Measurements from ENCODE around the gene TLK1. TPM values are rescaled to one million over a fixed set of nuclear protein-coding genes. Genes with fewer than 3 reads are reported as not detected.

Gene TLK1
- polyA plus RNA-seq, 1 of the 3 experiments (the other 2 are of a cell fraction) = 4.8 TPM

DNA sequence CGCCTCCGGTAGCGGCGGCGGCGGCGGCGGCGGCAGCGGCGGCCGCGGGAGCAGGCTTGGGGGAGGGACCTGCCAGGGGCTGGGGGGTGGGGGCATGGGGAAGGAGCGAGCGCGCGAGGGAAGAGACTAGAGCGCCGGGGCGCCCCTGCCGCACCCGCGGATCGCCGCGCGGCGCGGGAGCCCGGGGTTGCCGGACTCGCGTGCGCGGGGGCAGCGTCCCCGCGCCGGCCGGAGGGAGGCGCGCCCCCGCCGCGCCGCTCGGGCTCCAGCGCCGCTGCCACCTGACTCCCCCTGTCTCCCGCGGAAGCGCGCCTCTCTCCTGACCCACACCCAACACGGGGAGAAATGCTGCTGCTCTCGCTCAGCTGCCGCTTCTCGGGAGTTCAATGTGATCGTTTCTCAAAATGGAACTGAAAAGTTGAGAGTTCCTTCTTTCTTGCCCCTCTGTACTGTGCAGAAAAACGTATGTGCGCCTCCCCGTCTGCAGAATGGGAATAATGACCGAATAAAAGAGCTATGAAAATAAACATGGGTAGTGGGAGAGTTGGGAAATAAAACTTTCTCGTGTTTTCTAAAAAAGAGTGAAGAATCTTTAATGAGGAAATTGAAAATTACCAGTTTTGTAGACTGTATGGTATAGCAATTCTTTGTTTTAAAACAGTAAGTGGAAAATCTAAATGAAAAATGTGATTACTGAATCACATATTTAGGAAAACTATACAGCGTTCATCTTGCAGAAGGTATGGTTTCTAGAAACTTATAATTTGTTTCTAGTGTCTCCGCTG lies 455 bp upstream of the TLK1 start:
- Histone ChIP-seq H3K4me3 (ENCODE audit: low read depth in 2 of 2, low read length in 1 of 2) (peak overlapping the region; percentile 90 to 99), H3K9me3 (no peaks in the 10 kb centered on the region), H3K4me1 (ENCODE audit: control insufficient read depth in 1 of 2, insufficient read depth in 2 of 2, low read depth in 1 of 2, low read length in 1 of 2) (peaks cover 4 to 18% of the 10 kb centered on the region in 2 experiments; a peak in 2 of 4 replicates), H3K9ac (peak overlapping the region; percentile 98; the same call in 1 of the 2 replicates), H3K27ac (ENCODE audit: low read depth in 2 of 2, low read length in 1 of 2) (peak overlapping the region; percentile 90 to 91), H2AFZ (ENCODE audit: low read depth) (peak overlapping the region; percentile 96), H3K4me2 (peak overlapping the region; percentile 91), H4K20me1 (ENCODE audit: insufficient read depth) (peaks cover 29% of the 10 kb centered on the region), H3K27me3 (ENCODE audit: insufficient read depth) (no peaks in the 10 kb centered on the region), H3K36me3 (replicated peaks in 1 of 2; ENCODE audit: control insufficient read depth in 1 of 2, insufficient read depth in 2 of 2, low read length in 1 of 2) (no peaks in the 10 kb centered on the region), H3K79me2 (ENCODE audit: insufficient read depth) (peaks cover 37% of the 10 kb centered on the region), H3K9me2 (no peaks in the 10 kb centered on the region), H3F3A (replicated peaks; ENCODE audit: insufficient read depth) (peaks cover 22% of the 10 kb centered on the region)
- 5% methylated on average over 15 of the region's 65 CpGs for WGBS (ENCODE audit: low lambda C conversion rate)
- DNase-seq = peak; percentile 92
- ChIA-PET CTCF (interaction anchor here (0.7 to 6.7 kb wide), 5 partner anchors 9 to 255 kb away, joined by 3 to 46 read pairs (median 6); partner anchors contain the start of gene GORASP2), POLR2A (interaction anchor here (1.1 to 1.8 kb wide), 2 partner anchors 188 to 255 kb away, joined by 5 read pairs; no protein-coding TSS in a partner anchor)
- TF ChIP-seq GATA2 (CRISPR knock-in tag; IDR thresholded peaks at IDR 0.05) = no peak
- TF ChIP-seq NFIC (IDR thresholded peaks at IDR 0.05; ENCODE audit: borderline replicate concordance) = no peak
- TF ChIP-seq MEF2A (IDR thresholded peaks at IDR 0.05; ENCODE audit: borderline replicate concordance, low read depth) = no peak
- no peak for TF ChIP-seq SIN3A (IDR thresholded peaks at IDR 0.05; ENCODE audit: borderline replicate concordance, low read depth, low read length)
- no peak for TF ChIP-seq JUND (IDR thresholded peaks at IDR 0.05)
- no peak; the same call in 1 of the 2 replicates for TF ChIP-seq RCOR1 (IDR thresholded peaks at IDR 0.05; ENCODE audit: low read length)
- no peak for TF ChIP-seq TCF12 (IDR thresholded peaks at IDR 0.05)
- TF ChIP-seq MXI1 (IDR thresholded peaks at IDR 0.05; ENCODE audit: low read depth, low read length) = peak; percentile 60
- TF ChIP-seq RAD21 (IDR thresholded peaks at IDR 0.05; ENCODE audit: low read length) = peak; percentile 26
- no peak for TF ChIP-seq ELF1 (IDR thresholded peaks at IDR 0.05)
- TF ChIP-seq, protein P1, sequence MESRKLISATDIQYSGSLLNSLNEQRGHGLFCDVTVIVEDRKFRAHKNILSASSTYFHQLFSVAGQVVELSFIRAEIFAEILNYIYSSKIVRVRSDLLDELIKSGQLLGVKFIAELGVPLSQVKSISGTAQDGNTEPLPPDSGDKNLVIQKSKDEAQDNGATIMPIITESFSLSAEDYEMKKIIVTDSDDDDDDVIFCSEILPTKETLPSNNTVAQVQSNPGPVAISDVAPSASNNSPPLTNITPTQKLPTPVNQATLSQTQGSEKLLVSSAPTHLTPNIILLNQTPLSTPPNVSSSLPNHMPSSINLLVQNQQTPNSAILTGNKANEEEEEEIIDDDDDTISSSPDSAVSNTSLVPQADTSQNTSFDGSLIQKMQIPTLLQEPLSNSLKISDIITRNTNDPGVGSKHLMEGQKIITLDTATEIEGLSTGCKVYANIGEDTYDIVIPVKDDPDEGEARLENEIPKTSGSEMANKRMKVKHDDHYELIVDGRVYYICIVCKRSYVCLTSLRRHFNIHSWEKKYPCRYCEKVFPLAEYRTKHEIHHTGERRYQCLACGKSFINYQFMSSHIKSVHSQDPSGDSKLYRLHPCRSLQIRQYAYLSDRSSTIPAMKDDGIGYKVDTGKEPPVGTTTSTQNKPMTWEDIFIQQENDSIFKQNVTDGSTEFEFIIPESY (IDR thresholded peaks at IDR 0.05; ENCODE audit: borderline replicate concordance, low read depth) = no peak
- no peak for TF ChIP-seq RFX5 (IDR thresholded peaks at IDR 0.05; ENCODE audit: low read length)
- TF ChIP-seq, protein P2, sequence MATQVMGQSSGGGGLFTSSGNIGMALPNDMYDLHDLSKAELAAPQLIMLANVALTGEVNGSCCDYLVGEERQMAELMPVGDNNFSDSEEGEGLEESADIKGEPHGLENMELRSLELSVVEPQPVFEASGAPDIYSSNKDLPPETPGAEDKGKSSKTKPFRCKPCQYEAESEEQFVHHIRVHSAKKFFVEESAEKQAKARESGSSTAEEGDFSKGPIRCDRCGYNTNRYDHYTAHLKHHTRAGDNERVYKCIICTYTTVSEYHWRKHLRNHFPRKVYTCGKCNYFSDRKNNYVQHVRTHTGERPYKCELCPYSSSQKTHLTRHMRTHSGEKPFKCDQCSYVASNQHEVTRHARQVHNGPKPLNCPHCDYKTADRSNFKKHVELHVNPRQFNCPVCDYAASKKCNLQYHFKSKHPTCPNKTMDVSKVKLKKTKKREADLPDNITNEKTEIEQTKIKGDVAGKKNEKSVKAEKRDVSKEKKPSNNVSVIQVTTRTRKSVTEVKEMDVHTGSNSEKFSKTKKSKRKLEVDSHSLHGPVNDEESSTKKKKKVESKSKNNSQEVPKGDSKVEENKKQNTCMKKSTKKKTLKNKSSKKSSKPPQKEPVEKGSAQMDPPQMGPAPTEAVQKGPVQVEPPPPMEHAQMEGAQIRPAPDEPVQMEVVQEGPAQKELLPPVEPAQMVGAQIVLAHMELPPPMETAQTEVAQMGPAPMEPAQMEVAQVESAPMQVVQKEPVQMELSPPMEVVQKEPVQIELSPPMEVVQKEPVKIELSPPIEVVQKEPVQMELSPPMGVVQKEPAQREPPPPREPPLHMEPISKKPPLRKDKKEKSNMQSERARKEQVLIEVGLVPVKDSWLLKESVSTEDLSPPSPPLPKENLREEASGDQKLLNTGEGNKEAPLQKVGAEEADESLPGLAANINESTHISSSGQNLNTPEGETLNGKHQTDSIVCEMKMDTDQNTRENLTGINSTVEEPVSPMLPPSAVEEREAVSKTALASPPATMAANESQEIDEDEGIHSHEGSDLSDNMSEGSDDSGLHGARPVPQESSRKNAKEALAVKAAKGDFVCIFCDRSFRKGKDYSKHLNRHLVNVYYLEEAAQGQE (IDR thresholded peaks at IDR 0.05; ENCODE audit: low read depth, low read length) = no peak
- TF ChIP-seq YY1 (IDR thresholded peaks at IDR 0.05; ENCODE audit: low read depth) = no peak
- TF ChIP-seq TAF1 (IDR thresholded peaks at IDR 0.05; ENCODE audit: borderline replicate concordance, low read depth, low read length) = peak; percentile 27; the same call in 1 of the 2 replicates
- TF ChIP-seq, protein P3, sequence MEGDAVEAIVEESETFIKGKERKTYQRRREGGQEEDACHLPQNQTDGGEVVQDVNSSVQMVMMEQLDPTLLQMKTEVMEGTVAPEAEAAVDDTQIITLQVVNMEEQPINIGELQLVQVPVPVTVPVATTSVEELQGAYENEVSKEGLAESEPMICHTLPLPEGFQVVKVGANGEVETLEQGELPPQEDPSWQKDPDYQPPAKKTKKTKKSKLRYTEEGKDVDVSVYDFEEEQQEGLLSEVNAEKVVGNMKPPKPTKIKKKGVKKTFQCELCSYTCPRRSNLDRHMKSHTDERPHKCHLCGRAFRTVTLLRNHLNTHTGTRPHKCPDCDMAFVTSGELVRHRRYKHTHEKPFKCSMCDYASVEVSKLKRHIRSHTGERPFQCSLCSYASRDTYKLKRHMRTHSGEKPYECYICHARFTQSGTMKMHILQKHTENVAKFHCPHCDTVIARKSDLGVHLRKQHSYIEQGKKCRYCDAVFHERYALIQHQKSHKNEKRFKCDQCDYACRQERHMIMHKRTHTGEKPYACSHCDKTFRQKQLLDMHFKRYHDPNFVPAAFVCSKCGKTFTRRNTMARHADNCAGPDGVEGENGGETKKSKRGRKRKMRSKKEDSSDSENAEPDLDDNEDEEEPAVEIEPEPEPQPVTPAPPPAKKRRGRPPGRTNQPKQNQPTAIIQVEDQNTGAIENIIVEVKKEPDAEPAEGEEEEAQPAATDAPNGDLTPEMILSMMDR (IDR thresholded peaks at IDR 0.05) = no peak
- no peak for TF ChIP-seq FOSL2 (IDR thresholded peaks at IDR 0.05; ENCODE audit: borderline replicate concordance, low read depth)
- no peak for TF ChIP-seq RXRA (IDR thresholded peaks at IDR 0.05; ENCODE audit: borderline replicate concordance, low read depth)
- no peak for TF ChIP-seq EP300 (IDR thresholded peaks at IDR 0.05; ENCODE audit: borderline replicate concordance in 1 of 2, low read depth in 1 of 2, low read length in 1 of 2)
- TF ChIP-seq, protein P4, sequence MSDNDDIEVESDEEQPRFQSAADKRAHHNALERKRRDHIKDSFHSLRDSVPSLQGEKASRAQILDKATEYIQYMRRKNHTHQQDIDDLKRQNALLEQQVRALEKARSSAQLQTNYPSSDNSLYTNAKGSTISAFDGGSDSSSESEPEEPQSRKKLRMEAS (IDR thresholded peaks at IDR 0.05; ENCODE audit: low read depth) = 0 out of 2 replicates have a peak, but pooled peaks have one; percentile 18
- TF ChIP-seq SMC3 (IDR thresholded peaks at IDR 0.05; ENCODE audit: low read depth, low read length) = peak; percentile 4; the same call in 1 of the 2 replicates
- TF ChIP-seq GABPA (IDR thresholded peaks at IDR 0.05; ENCODE audit: low read depth) = no peak
- no peak for TF ChIP-seq EZH2phosphoT487 (IDR thresholded peaks at IDR 0.05; ENCODE audit: borderline replicate concordance, low read depth)
- no peak for TF ChIP-seq TEAD4 (IDR thresholded peaks at IDR 0.05; ENCODE audit: borderline replicate concordance, insufficient read depth)
- TF ChIP-seq CHD2 (IDR thresholded peaks at IDR 0.05; ENCODE audit: low read length, partially characterized antibody) = no peak
- peak; percentile 11; the same call in 1 of the 2 replicates for TF ChIP-seq NRF1 (IDR thresholded peaks at IDR 0.05; ENCODE audit: low read depth, low read length)
